ENCODE data around the gene OR9A2. TPM values are rescaled to one million over a fixed set of nuclear protein-coding genes. Genes with fewer than 3 reads are reported as not detected.

OR9A2 gene
- total RNA-seq, 2 donors from 2014 or later: not detected

GRCh38 chr7:143015926-143016490 lies 10.9 kb downstream of the OR9A2 start:
- Histone ChIP-seq H3K27ac (no peak overlapping the region), H3K27me3 (replicated peaks; ENCODE audit: insufficient read depth) (no peaks in the 10 kb centered on the region), H3K9me3 (no peaks in the 10 kb centered on the region), H3K4me3 (no peak overlapping the region), H3K36me3 (no peaks in the 10 kb centered on the region), H3K4me1 (replicated peaks) (no peaks in the 10 kb centered on the region)
- intact Hi-C loops (cut with DNase I): no loop called here
- no peak for DNase-seq (ENCODE audit: low spot score)
- 88% methylated on average over 3 of the region's 3 CpGs for WGBS
- no peak for TF ChIP-seq CTCF (IDR thresholded peaks at IDR 0.05)
- TF ChIP-seq POLR2AphosphoS5 (IDR thresholded peaks at IDR 0.05): no peak
- TF ChIP-seq POLR2A (IDR thresholded peaks at IDR 0.05): no peak

- Histone ChIP-seq H3K27ac (no peak overlapping the region), H3K4me3 (no peak overlapping the region), H3K36me3 (no peaks in the 10 kb centered on the region), H3K9me3 (no peaks in the 10 kb centered on the region), H3K4me1 (replicated peaks) (no peaks in the 10 kb centered on the region), H3K27me3 (replicated peaks; ENCODE audit: insufficient read depth) (no peaks in the 10 kb centered on the region)
- DNase-seq (ENCODE audit: low spot score): no peak
- WGBS: 62% methylated on average over 2 of the region's 2 CpGs
- TF ChIP-seq POLR2AphosphoS5 (IDR thresholded peaks at IDR 0.05) (no peak), POLR2A (IDR thresholded peaks at IDR 0.05) (no peak), CTCF (IDR thresholded peaks at IDR 0.05) (no peak)
- intact Hi-C loops (cut with DNase I): no loop called here
These were observed 11.8 kb downstream of the OR9A2 start for GRCh38 chr7:143015084-143015483.

GRCh38 chr7:143013893-143014292 lies 13.0 kb downstream of the OR9A2 start:
- H3K27me3 ChIP-seq (replicated peaks; ENCODE audit: insufficient read depth): no peaks in the 10 kb centered on the region
- intact Hi-C loops (cut with DNase I): no loop called here
- no peak overlapping the region for H3K4me3 ChIP-seq
- TF ChIP-seq POLR2AphosphoS5 (IDR thresholded peaks at IDR 0.05) (no peak), CTCF (IDR thresholded peaks at IDR 0.05) (no peak), POLR2A (IDR thresholded peaks at IDR 0.05) (no peak)
- DNase-seq (ENCODE audit: low spot score): no peak
- H3K27ac ChIP-seq: no peak overlapping the region
- no peaks in the 10 kb centered on the region for H3K4me1 ChIP-seq (replicated peaks)
- H3K36me3 ChIP-seq: no peaks in the 10 kb centered on the region
- no peaks in the 10 kb centered on the region for H3K9me3 ChIP-seq
- WGBS: 47% methylated on average over 5 of the region's 5 CpGs

GRCh38 chr7:143013473-143013872 lies 13.5 kb downstream of the OR9A2 start:
- Histone ChIP-seq H3K4me3 (no peak overlapping the region), H3K27me3 (replicated peaks; ENCODE audit: insufficient read depth) (no peaks in the 10 kb centered on the region), H3K27ac (no peak overlapping the region), H3K36me3 (no peaks in the 10 kb centered on the region), H3K4me1 (replicated peaks) (no peaks in the 10 kb centered on the region), H3K9me3 (no peaks in the 10 kb centered on the region)
- 59% methylated on average over 1 of the region's 1 CpG for WGBS
- TF ChIP-seq CTCF (IDR thresholded peaks at IDR 0.05) (no peak), POLR2AphosphoS5 (IDR thresholded peaks at IDR 0.05) (no peak), POLR2A (IDR thresholded peaks at IDR 0.05) (no peak)
- DNase-seq (ENCODE audit: low spot score): no peak
- intact Hi-C loops (cut with DNase I): no loop called here

GRCh38 chr7:143012409-143012808 lies 14.5 kb downstream of the OR9A2 start:
- Histone ChIP-seq H3K4me3 (no peak overlapping the region), H3K27me3 (replicated peaks; ENCODE audit: insufficient read depth) (no peaks in the 10 kb centered on the region), H3K27ac (no peak overlapping the region), H3K4me1 (replicated peaks) (no peaks in the 10 kb centered on the region), H3K9me3 (no peaks in the 10 kb centered on the region), H3K36me3 (no peaks in the 10 kb centered on the region)
- intact Hi-C loops (cut with DNase I): no loop called here
- WGBS: 96% methylated on average over 4 of the region's 4 CpGs
- no peak for DNase-seq (ENCODE audit: low spot score)
- no peak for TF ChIP-seq POLR2AphosphoS5 (IDR thresholded peaks at IDR 0.05)
- TF ChIP-seq POLR2A (IDR thresholded peaks at IDR 0.05): no peak
- TF ChIP-seq CTCF (IDR thresholded peaks at IDR 0.05): no peak

All from prostate gland (tissue), 2 donors.